Transverse colon (tissue), 4 donors: ENCODE data around the gene OXSR1.
"Not testable (repeated sequence)": the region's sequence is repeated elsewhere in the genome, so short reads cannot be mapped to it uniquely, and the experiment has no call there.

ENCODE experiments used
- POLR2AphosphoS5 ChIP-seq, 3 donors: sonication (generic); formaldehyde crosslinking; IDR thresholded peaks; one replicate each; pipeline ENCODE4 v1.6.1; 2016; ENCODE audit warnings: antibody characterized with exemption in 3 of 3
- TF ChIP-seq, protein P1 (sequence below), 5 experiments: fragments of 200-600 bp in 3 of 5; fragments of 450-650 bp in 2 of 5; sonication (generic) in 3 of 5; IDR thresholded peaks; 1 replicate in 2 of 5; 2 replicates in 3 of 5; pipeline ENCODE4 v1.5.1; 2016 to 2017; ENCODE audit warnings: antibody characterized with exemption in 5 of 5, inconsistent platforms in 3 of 5, mild to moderate bottlenecking in 2 of 5, moderate library complexity in 1 of 5

DNA sequence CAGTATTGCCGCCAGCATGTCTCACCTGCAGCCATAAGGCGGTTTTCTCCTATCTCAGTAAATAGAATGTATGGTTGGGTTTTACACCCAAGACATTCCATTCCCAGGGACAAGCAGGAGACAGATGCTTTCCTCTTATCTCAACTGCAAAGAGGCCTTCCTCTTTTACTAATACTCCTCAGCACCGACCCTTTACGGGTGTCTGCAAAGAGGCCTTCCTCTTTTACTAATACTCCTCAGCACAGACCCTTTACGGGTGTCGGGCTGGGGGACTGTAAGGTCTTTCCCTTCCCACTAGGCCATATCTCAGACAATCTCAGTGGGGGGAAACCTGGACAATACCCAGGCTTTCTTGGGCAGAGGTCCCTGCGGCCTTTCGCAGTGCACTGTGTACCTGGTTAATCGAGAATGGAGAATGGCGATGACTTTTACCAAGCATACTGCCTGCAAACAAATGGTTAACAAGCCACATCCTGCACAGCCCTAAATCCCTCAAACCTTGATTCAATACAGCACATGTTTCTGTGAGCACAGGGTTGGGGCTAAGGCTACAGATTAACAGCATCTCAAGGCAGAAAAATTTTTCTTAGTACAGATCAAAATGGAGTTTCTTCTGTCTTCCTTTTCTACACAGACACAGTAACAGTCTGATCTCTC is 29.6 kb upstream of the OXSR1 start:
- TF ChIP-seq, protein P1, sequence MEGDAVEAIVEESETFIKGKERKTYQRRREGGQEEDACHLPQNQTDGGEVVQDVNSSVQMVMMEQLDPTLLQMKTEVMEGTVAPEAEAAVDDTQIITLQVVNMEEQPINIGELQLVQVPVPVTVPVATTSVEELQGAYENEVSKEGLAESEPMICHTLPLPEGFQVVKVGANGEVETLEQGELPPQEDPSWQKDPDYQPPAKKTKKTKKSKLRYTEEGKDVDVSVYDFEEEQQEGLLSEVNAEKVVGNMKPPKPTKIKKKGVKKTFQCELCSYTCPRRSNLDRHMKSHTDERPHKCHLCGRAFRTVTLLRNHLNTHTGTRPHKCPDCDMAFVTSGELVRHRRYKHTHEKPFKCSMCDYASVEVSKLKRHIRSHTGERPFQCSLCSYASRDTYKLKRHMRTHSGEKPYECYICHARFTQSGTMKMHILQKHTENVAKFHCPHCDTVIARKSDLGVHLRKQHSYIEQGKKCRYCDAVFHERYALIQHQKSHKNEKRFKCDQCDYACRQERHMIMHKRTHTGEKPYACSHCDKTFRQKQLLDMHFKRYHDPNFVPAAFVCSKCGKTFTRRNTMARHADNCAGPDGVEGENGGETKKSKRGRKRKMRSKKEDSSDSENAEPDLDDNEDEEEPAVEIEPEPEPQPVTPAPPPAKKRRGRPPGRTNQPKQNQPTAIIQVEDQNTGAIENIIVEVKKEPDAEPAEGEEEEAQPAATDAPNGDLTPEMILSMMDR (IDR thresholded peaks at IDR 0.05): not testable (repeated sequence)
- TF ChIP-seq POLR2AphosphoS5 (IDR thresholded peaks at IDR 0.05): not testable (repeated sequence)
